ENCODE measurements around the gene SDC3. TPM values are rescaled to one million over a fixed set of nuclear protein-coding genes. Genes with fewer than 3 reads are reported as not detected.

SDC3 gene
- total and polyA plus RNA-seq, 2 of the 8 experiments (the other 6 are each of a cell fraction or from before 2014, with no cell fraction given) = 7.0 to 27.0 TPM

GRCh38 chr1:30823969-30824735 is 84.4 kb downstream of the SDC3 start (continued):
- TF ChIP-seq, protein P1, sequence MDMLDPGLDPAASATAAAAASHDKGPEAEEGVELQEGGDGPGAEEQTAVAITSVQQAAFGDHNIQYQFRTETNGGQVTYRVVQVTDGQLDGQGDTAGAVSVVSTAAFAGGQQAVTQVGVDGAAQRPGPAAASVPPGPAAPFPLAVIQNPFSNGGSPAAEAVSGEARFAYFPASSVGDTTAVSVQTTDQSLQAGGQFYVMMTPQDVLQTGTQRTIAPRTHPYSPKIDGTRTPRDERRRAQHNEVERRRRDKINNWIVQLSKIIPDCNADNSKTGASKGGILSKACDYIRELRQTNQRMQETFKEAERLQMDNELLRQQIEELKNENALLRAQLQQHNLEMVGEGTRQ (IDR thresholded peaks at IDR 0.05; ENCODE audit: low read length) = no peak
- TF ChIP-seq SP2 (IDR thresholded peaks at IDR 0.05; ENCODE audit: low read length) (peak; percentile 33; the same call in 1 of the 2 replicates), SP1 (IDR thresholded peaks at IDR 0.05; ENCODE audit: low read depth, low read length) (peak; percentile 84), TBP (IDR thresholded peaks at IDR 0.05; ENCODE audit: low read depth, low read length) (peak; percentile 32; the same call in 1 of the 2 replicates), RAD21 (IDR thresholded peaks at IDR 0.05 in 1 of 2, conservative IDR thresholded peaks at IDR 0.05 in 1 of 2; ENCODE audit: low read depth in 2 of 2, low read length in 2 of 2) (peak in 1 of 2 experiments; percentile 15; a peak in 1 of 4 replicates), PHF8 (conservative IDR thresholded peaks at IDR 0.05; ENCODE audit: low read depth, low read length) (0 out of 2 replicates have a peak, but pooled peaks have one; percentile 30), ASH2L (IDR thresholded peaks at IDR 0.05; ENCODE audit: low read length) (no peak), HDAC2 (IDR thresholded peaks at IDR 0.05; ENCODE audit: borderline replicate concordance in 1 of 2, low read depth in 2 of 2, low read length in 2 of 2) (0 out of 4 replicates have a peak, but pooled peaks of 1 of the 2 experiments have one; percentile 50), RFX5 (IDR thresholded peaks at IDR 0.05; ENCODE audit: borderline replicate concordance, low read depth, low read length) (peak; percentile 85), JUN (IDR thresholded peaks at IDR 0.05; ENCODE audit: low read depth, low read length) (no peak), POLR2AphosphoS5 (IDR thresholded peaks at IDR 0.05; ENCODE audit: low read depth, low read length) (peak; percentile 70; the same call in 1 of the 2 replicates), SIX5 (IDR thresholded peaks at IDR 0.05; ENCODE audit: low read depth, low read length) (no peak), CBX8 (IDR thresholded peaks at IDR 0.05; ENCODE audit: borderline replicate concordance, low read depth, low read length) (no peak), CEBPB (IDR thresholded peaks at IDR 0.05; ENCODE audit: low read depth, low read length) (peak; percentile 47), BCL11A (IDR thresholded peaks at IDR 0.05; ENCODE audit: low read depth in 2 of 2, low read length in 2 of 2) (no peak), NRF1 (IDR thresholded peaks at IDR 0.05; ENCODE audit: low read depth, low read length) (peak; percentile 71), KDM4A (IDR thresholded peaks at IDR 0.05; ENCODE audit: low read depth, low read length, severe bottlenecking) (peak; percentile 44), CHD2 (IDR thresholded peaks at IDR 0.05; ENCODE audit: low read length) (peak; percentile 60; the same call in 1 of the 2 replicates)
- TF ChIP-seq, protein P2, sequence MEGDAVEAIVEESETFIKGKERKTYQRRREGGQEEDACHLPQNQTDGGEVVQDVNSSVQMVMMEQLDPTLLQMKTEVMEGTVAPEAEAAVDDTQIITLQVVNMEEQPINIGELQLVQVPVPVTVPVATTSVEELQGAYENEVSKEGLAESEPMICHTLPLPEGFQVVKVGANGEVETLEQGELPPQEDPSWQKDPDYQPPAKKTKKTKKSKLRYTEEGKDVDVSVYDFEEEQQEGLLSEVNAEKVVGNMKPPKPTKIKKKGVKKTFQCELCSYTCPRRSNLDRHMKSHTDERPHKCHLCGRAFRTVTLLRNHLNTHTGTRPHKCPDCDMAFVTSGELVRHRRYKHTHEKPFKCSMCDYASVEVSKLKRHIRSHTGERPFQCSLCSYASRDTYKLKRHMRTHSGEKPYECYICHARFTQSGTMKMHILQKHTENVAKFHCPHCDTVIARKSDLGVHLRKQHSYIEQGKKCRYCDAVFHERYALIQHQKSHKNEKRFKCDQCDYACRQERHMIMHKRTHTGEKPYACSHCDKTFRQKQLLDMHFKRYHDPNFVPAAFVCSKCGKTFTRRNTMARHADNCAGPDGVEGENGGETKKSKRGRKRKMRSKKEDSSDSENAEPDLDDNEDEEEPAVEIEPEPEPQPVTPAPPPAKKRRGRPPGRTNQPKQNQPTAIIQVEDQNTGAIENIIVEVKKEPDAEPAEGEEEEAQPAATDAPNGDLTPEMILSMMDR (IDR thresholded peaks at IDR 0.05; ENCODE audit: control extremely low read depth in 1 of 3, insufficient read depth in 1 of 3, low read depth in 1 of 3, low read length in 3 of 3) = peak in 1 of 3 experiments; percentile 2; a peak in 1 of 4 replicates
